Measurements from ENCODE around the gene DMWD. TPM values are rescaled to one million over a fixed set of nuclear protein-coding genes. Genes with fewer than 3 reads are reported as not detected.

Gene DMWD
- total RNA-seq, 4 donors from 2014 or later = 26.8 to 72.9 (median 54.8) TPM

GRCh38 chr19:45770192-45771101 lies 22.2 kb downstream of the DMWD start:
- TF ChIP-seq EP300 (IDR thresholded peaks at IDR 0.05; ENCODE audit: low read depth) = no peak
- TF ChIP-seq POLR2AphosphoS5 (IDR thresholded peaks at IDR 0.05) = peak; percentile 26 to 79 (median 70)
- TF ChIP-seq CTCF (IDR thresholded peaks at IDR 0.05) = peak; percentile 93 to 98 (median 97)
- TF ChIP-seq POLR2A (IDR thresholded peaks at IDR 0.05) = peak; percentile 59
- peaks cover 10 to 37% (median 34%) of the 10 kb centered on the region in 4 donors for H3K4me1 ChIP-seq
- H3K36me3 ChIP-seq = no peaks in the 10 kb centered on the region
- H3K27me3 ChIP-seq = no peaks in the 10 kb centered on the region
- H3K4me3 ChIP-seq = peak overlapping the region; percentile 46 to 86 (median 62)
- 4% methylated on average over 16 of the region's 79 CpGs; no CpG with 5 or more reads in 1 of the 2 donors for WGBS, 2 donors (ENCODE audit: low coverage in 1 of 2)
- DNase-seq = peak; percentile 97
- peak overlapping the region; percentile 86 to 98 (median 94) for H3K27ac ChIP-seq
- intact Hi-C loops (cut with DNase I; ENCODE audit: low total_unique reads) (no loop called here), in situ Hi-C loops (cut with MboI; ENCODE audit: low pct_ligation_motif_present in 1 of 4, low pct_unique_long_range_greater_than_20kb in 1 of 4, low sequenced_read_pairs in 3 of 4) (no loop called here)
- H3K9me3 ChIP-seq = no peaks in the 10 kb centered on the region

GRCh38 chr19:45769821-45770191 lies 22.8 kb downstream of the DMWD start:
- peaks cover 17 to 43% (median 37%) of the 10 kb centered on the region in 4 donors for H3K4me1 ChIP-seq
- 0% methylated on average over 28 of the region's 28 CpGs; no CpG with 5 or more reads in 1 of the 2 donors for WGBS, 2 donors (ENCODE audit: low coverage in 1 of 2)
- peak; percentile 65 for DNase-seq
- intact Hi-C loops (cut with DNase I; ENCODE audit: low total_unique reads) = loop anchor here (10.0 kb wide), 1 partner anchor 55 kb away; no protein-coding TSS in a partner anchor
- H3K27me3 ChIP-seq = no peaks in the 10 kb centered on the region
- in situ Hi-C loops (cut with MboI; ENCODE audit: low pct_ligation_motif_present in 1 of 4, low pct_unique_long_range_greater_than_20kb in 1 of 4, low sequenced_read_pairs in 3 of 4) = no loop called here
- peak overlapping the region; percentile 46 to 86 (median 62) for H3K4me3 ChIP-seq
- H3K9me3 ChIP-seq = no peaks in the 10 kb centered on the region
- no peaks in the 10 kb centered on the region for H3K36me3 ChIP-seq
- no peak for TF ChIP-seq POLR2AphosphoS5 (IDR thresholded peaks at IDR 0.05)
- TF ChIP-seq EP300 (IDR thresholded peaks at IDR 0.05; ENCODE audit: low read depth) = no peak
- TF ChIP-seq CTCF (IDR thresholded peaks at IDR 0.05) = no peak
- no peak for TF ChIP-seq POLR2A (IDR thresholded peaks at IDR 0.05)
- H3K27ac ChIP-seq = peak overlapping the region; percentile 86 to 98 (median 94)

- intact Hi-C loops (cut with DNase I; ENCODE audit: low total_unique reads) (loop anchor here (10.0 kb wide), 1 partner anchor 54 kb away; no protein-coding TSS in a partner anchor), in situ Hi-C loops (cut with MboI; ENCODE audit: low pct_ligation_motif_present in 1 of 4, low pct_unique_long_range_greater_than_20kb in 1 of 4, low sequenced_read_pairs in 3 of 4) (no loop called here)
- H3K36me3 ChIP-seq = no peaks in the 10 kb centered on the region
- no peaks in the 10 kb centered on the region for H3K9me3 ChIP-seq
- 0% methylated on average over 11 to 70 of the region's 70 CpGs for WGBS, 2 donors (ENCODE audit: low coverage in 1 of 2)
- peak; percentile 99 for DNase-seq
- H3K4me3 ChIP-seq = peak within 1 kb of the TSS; percentile 64 to 86 (median 80)
- H3K27ac ChIP-seq = peak within 1 kb of the TSS; percentile 86 to 98 (median 94)
- H3K27me3 ChIP-seq = no peaks in the 10 kb centered on the region
- TF ChIP-seq CTCF (IDR thresholded peaks at IDR 0.05) (no peak), POLR2A (IDR thresholded peaks at IDR 0.05) (peak; percentile 85), POLR2AphosphoS5 (IDR thresholded peaks at IDR 0.05) (peak; percentile 87 to 92 (median 92)), EP300 (IDR thresholded peaks at IDR 0.05; ENCODE audit: low read depth) (no peak)
- H3K4me1 ChIP-seq = peaks cover 19 to 49% (median 40%) of the 10 kb centered on the region in 4 donors
Measured at GRCh38 chr19:45768984-45769782, 23.5 kb downstream of the DMWD start, which contains the start of gene SIX5. Gene SIX5 (minus strand): TSS chr19:45769252. CDS start chr19:45768844, 408 bp downstream.

Data from transverse colon (tissue), 4 donors.